GM19239 (cell line): ENCODE results near the gene SH2D1B.

ENCODE experiments used
- DNase-seq: peaks from one replicate; pipeline ENCODE4 v3.0.0; 2011; ENCODE audit warnings: low spot score; ENCODE audit not compliant: insufficient read length
- FAIRE-seq: peaks from 2 replicates; lab custom pipeline; 2011; peaks lifted over from hg19 to GRCh38; lab: Jason Lieb, UNC

The SH2D1B gene

DNA sequence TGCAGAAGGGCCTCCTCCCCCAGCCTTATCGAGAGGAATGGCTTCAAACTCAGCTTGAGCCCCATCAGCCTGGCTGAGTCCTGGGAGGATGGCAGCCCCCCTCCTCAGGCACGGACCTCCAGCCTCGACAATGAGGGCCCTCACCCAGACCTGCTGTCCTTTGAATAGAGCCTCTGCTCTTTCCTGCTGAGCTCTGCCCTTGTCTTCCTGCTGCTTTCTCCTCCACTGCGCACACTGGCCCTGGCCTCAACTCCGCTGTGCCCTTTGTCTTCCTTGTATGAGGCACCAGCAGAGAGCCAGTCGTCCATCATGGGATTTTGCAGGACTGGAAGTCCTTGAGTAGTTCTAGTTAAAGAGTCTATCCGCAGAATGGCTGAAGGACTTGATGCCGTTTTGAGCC is 28.4 kb downstream of the SH2D1B start:
- DNase-seq (no peak), FAIRE-seq (no peak)

GRCh38 chr1:162383091-162383490 is 28.8 kb downstream of the SH2D1B start:
- DNase-seq (no peak), FAIRE-seq (no peak)

DNA sequence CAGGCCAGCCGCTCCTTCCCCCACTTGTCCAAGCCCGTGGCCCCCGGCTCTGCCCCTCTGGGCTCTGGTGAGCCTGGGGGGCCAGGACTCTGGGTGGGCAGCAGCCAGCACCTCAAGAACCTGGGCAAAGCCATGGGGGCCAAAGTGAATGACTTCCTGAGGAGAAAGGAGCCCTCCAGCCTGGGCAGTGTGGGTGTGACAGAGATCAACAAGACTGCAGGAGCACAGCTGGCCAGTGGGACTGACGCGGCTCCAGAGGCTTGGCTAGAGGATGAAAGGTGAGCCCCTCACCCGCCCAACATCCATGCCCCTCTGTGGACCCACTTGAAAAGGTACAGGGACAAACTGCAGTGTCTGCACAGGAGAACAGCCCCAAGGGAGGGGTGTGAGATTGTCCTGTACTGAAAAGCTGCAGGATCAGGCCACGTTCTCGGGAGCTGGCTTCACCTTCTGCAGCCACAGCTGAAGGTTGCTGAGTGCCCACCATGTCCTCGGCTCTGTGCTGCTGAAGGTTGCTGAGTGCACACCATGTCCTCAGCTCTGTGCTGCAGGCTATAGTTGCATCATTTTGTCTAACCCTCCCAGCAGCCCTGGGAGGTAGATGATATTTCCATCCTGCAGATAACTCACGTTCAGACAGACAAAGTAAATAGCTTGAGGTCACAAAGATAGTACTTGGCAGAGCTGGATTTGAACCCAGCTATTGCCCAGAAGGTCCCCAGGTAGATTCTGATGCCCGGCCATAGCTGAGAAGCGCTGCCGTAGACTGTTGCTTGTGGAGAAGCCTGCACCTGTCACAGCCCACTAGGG is 29.8 kb downstream of the SH2D1B start:
- FAIRE-seq (no peak), DNase-seq (no peak)

- FAIRE-seq (no peak), DNase-seq (no peak)
These were observed 30.6 kb downstream of the SH2D1B start, which contains the start of gene C1orf226 for GRCh38 chr1:162381383-162381782. Gene C1orf226, plus strand, starts transcription at chr1:162381728. Its CDS starts 174 bp downstream, at chr1:162381902.

- no peak for DNase-seq
- no peak for FAIRE-seq
These were observed 31.7 kb downstream of the SH2D1B start for GRCh38 chr1:162380061-162380846.

DNA sequence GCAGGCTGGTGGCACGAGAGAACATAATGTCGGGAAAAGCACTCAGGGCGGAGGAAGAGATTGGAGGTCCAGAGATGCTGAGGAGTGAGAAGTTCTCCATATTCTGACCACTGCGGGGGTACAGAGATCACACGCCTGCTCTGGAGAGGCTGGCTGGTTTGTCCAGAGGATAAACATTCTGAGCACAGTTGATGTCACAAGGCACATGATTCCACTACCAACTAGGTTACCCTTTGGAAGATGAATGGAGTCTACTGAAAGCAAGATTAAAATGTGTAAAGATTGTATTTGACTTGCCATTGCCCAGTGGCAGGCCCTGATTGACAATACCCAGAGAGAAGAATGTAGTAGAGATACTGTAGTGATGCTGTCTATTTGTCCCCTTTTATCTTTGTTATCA is 35.2 kb downstream of the SH2D1B start, which contains the start of gene SPATA46:
SPATA46 (minus strand) TSS at position 164 of the 400 bp plus-strand sequence; CDS start at position 100, 64 bp downstream.
- FAIRE-seq: no peak

GRCh38 chr1:162375463-162375862 is 36.5 kb downstream of the SH2D1B start:
- no peak for FAIRE-seq

More for the DNA sequence above, 35.2 kb downstream of the SH2D1B start, which contains the start of gene SPATA46:
- no peak for DNase-seq

GRCh38 chr1:162374406-162374805 is 37.5 kb downstream of the SH2D1B start:
- no peak for FAIRE-seq

More at GRCh38 chr1:162375463-162375862, 36.5 kb downstream of the SH2D1B start:
- DNase-seq: no peak

GRCh38 chr1:162373541-162374260 is 38.2 kb downstream of the SH2D1B start:
- FAIRE-seq (no peak), DNase-seq (no peak)

More at GRCh38 chr1:162374406-162374805, 37.5 kb downstream of the SH2D1B start:
- DNase-seq: no peak

DNA sequence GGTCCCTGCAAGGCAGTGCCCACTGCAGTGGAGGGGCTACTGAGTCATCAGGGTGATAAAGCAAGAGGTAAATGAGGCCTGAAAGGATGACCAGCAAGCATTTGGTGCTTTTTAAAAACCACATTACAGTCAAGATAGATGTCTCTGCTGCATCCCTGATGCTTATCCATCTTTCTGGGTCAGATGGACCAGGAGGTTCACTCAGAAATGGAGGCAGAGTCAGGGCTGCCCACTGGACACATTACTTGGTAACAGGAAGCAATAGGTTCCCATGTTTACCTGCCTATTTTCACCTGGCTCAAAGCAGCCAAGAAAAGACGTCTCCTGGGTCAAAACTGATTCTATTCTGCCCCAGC is 38.9 kb downstream of the SH2D1B start:
- FAIRE-seq: no peak
- DNase-seq: no peak

DNA sequence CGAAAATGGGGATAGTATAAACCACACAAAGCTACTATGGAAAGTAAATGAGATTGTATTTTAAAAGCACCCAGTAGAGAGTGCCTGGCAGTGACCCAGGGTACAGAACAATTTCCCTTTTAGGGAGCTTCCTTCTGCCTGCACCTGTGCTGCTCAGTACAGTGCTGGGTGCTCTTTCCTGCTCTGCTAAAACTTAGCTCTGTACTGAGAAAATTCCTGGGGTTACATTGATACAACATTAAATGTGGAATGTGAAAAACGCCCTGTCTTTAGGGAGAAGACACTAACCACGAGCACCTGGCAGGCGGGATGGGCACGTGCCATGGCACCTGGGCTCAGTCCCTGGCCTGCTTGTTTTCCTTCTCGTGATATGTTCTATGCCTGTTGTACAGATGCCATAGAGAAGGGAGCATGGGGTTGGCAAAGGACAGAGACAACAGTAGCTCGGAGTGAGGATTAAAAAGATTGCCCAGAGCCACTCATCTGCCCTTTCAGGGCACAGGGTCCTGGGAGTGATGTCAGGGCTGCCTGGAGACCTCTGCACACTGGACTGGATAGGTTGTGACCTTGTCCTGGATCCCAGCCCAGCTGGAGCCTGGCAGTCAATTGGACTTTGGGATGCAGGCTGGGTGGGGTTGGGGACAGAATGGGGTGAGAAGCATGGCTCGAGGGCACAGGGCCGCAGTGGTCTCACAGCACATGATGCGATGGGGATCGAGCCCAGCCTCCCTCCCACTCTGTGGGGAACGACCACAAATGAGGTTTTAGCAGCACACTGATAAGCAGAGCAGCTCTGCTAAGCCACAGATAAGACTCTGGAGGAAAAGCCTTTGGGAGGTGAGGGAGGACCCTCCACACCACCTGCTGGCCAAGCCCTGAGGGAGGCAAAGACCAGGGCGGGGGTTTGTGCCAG is 39.5 kb downstream of the SH2D1B start:
- FAIRE-seq (no peak), DNase-seq (no peak)

DNA sequence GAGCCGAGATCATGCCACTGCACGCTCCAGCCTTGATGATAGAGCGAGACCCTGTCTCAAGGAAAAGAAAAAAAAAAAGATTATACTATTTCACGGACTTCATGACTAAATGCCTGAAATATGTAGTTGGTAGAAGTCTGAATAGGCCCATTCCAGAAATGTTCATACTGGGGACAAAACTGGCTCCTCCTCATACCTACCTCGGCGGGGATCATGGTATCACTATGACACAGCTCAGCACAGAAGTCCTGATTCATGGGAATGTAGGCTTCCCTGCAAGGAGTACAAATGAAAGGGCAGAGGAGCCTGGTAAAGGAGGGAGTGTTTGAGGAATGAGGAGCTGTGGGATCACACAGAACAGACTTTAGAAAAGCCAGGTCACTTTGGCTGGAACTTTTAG is 40.3 kb downstream of the SH2D1B start:
- FAIRE-seq (no peak), DNase-seq (no peak)

DNA sequence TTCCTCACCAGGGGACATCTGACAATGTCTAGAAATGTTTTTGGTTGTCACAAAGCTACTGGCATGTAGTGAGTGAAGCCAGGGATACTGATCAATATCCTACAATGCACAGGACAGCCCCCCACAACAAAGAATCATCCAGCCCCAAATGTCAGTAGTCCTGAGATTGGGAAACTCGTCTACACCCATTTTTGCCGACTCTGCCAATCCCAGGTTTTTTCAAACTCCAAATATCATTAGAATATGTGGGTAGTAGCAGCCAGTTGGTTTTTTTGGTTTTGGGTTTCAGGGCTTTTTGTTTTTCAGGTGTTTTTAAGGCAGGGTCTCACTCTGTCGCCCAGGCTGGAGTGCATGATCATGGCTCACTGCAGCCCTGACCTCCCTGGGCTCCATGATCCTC is 41.2 kb downstream of the SH2D1B start:
- FAIRE-seq (no peak), DNase-seq (no peak)

GRCh38 chr1:162370161-162370560 is 41.8 kb downstream of the SH2D1B start:
- FAIRE-seq (no peak), DNase-seq (no peak)

DNA sequence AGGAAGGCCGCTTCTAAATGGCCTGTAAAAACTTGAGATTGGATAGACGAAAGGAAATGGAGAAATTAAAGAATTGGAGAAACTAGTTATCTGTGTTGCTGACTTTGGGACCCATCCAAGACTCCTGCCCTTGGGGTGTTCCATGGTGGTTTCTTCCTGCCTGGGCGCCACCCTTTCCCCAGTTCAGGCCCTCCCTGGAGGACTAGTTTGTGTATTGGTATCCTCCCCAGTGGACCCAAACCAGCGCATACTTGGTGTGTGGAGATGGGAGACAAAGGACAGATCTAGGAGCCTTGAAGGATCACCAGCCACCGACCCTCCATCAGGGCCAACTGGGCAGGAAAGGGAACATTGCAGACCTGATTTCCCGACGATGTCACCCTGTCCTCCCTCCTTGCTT is 42.4 kb downstream of the SH2D1B start:
- DNase-seq: no peak
- FAIRE-seq: no peak

DNA sequence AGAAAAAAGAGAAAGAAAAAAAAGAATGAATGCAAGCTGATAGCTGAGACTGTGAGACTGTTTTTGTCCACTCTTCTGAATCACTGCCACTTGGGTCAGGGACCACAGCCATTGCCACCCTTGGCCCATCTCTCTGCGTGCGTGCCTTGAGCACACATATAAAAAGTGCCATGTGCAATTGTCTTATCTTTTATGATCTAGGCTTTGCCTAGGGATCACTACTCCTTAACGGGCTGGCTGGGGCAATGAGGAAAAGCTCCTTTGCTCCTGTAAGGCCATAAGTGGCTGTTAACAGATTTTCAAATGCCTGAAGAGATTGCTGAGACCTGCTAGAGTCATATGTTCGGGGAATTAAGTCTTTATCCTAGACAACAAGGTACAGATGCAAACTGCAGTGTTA is 43.5 kb downstream of the SH2D1B start:
- DNase-seq (no peak), FAIRE-seq (no peak)

DNA sequence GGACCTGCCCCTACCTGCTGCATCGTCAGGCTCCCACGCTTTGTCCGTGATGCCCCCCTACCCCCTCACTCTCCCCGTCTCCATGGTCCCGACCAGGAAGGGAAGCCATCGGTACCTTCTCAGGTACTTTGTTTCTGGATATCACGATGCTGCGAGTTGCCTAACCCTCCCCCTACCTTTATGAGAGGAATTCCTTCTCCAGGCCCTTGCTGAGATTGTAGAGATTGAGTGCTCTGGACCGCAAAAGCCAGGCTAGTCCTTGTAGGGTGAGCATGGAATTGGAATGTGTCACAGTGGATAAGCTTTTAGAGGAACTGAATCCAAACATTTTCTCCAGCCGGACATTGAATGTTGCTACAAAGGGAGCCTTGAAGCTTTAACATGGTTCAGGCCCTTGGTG is 44.2 kb downstream of the SH2D1B start:
- FAIRE-seq (no peak), DNase-seq (no peak)

DNA sequence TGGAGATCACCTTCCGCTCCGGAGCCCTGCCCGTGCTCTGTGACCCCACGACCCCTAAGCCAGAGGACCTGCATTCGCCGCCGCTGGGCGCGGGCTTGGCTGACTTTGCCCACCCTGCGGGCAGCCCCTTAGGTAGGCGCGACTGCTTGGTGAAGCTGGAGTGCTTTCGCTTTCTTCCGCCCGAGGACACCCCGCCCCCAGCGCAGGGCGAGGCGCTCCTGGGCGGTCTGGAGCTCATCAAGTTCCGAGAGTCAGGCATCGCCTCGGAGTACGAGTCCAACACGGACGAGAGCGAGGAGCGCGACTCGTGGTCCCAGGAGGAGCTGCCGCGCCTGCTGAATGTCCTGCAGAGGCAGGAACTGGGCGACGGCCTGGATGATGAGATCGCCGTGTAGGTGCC is 44.9 kb downstream of the SH2D1B start:
- DNase-seq (no peak), FAIRE-seq (no peak)

- FAIRE-seq (no peak), DNase-seq (no peak)
These were observed 45.3 kb downstream of the SH2D1B start for GRCh38 chr1:162366671-162367070.

GRCh38 chr1:162366149-162366548 is 45.8 kb downstream of the SH2D1B start:
- FAIRE-seq: no peak
- no peak for DNase-seq
